Measurements from ENCODE around the gene BTBD2.

The BTBD2 gene

DNA sequence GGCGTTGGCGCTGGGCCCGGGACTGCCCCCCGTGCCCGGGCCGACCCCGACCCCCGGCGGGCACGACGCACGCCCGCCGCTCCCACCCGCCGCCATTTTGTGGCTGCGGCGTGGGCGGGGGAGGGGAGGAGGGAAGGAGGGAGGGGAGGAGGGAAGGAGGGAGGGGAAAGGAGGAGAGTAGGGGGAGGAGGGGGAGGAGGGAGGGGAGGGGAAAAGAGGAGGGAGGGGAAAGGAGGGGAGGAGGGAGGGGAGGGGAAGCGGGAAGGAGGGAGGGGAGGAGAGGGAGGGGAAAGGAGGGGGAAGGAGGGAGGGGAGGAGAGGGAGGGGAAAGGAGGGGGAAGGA is at the start of gene BTBD2:
Gene BTBD2, minus strand, starts transcription at position 107 of the 343 bp plus-strand sequence. Its CDS starts 11 bp downstream, at position 96.
- peak; percentile 40 to 68 for DNase-seq

DNA sequence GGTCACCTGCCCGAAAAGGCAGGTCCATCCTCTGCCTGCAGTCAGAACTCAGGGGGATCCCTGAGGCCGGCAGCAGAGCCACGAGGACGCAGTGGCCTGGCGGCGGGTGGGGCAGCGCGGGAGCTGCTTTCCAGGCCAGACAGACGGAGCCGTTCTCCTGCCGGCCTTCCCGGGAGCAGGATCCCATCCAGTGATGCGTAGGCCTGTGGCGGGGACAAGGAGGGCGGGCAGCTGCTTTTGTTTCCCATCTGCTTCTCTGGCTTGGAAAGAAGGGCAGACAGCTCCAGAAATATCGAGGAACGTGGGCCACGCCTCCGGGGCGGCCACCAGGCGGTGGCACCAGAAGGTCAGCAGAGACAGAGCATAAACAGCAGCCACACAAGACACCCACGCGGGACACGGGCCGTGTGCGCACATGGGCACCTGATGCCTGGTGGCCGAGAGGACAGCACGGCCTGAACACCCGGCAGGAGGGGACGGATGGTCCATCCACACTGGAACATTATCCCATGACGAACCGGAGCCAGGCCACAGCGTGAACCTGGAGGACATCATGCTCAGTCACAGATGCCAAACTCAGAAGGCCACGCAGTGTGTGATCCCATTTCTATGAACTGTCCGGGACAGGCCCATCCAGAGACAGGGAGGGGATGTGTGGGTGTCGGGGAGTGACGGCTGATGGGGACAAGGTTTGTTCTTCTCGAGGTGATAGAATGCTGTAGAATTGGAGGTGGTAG is 49.4 kb upstream of the BTBD2 start:
- no peak for DNase-seq

DNA sequence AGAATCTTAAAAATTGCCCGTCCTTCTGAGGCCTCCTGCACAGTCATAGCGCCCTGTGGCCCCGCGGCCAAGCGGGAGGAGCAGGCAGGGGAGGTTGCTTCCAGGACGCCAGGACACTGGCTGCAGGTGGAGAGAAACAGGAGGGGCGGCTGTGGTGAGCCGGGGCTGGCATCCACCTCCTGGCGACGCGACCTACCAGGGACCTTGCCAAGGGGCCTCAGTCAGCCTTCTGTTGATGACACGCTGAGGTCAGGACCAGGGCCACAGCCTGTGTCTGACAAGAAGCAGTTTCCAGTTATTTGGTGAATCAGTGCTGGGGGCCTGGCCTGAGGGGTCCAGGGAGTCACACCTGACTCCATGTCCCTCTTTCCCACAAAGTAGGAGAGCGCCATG is 48.9 kb upstream of the BTBD2 start:
- DNase-seq: no peak

DNA sequence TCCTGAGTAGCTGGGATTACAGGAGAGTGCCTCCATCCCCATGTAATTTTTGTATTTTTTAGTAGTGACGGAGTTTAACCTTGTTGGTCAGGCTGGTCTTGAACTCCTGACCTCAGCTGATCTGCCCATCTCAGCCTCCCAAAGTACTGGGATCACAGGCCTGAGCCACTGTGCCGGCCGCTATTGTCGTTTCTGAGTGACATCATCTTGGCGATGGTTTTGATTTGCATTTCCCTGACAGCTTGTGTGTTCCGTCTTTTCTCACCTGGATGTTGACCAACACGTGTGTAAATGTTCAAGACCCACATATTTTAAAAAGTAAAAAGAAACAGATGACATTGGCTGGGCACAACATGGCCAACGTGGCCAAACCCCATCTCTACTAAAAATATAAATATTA is 48.3 kb upstream of the BTBD2 start:
- no peak for DNase-seq

DNA sequence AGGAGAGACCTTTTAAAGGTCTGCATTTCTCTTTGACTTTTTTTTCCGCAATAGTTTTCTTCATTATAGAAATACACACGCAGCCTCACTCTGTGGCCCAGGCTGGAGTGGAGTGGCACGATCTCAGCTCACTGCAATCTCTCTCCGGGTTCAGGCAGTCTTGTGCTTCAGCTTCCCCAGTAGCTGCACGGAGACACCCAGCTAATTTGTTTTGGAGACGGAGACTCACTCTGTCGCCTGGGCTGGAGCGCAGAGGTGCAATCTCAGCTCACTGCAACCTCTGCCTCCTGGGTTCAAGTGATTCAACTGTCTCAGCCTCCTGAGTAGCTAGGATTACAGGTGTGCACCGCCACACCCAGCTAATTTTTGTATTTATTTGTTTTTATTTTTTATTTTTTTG is 47.3 kb upstream of the BTBD2 start:
- DNase-seq: no peak

DNA sequence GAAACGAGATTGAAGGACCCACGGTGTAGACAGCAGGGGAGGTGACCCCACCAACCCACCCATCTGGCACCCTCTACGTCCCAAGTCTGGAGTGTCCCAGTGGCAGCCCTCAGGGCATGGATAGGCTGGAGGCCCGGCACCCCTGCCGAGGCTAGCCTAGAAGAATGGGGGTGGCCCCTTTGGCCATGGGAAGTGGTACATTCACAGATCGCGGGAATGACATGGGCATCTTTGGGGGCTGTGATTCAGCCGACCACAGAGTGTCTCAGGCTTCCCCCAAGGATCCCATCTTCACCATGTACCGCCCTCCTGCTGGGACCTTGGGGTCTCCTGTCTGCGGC is 46.8 kb upstream of the BTBD2 start:
- no peak for DNase-seq

DNA sequence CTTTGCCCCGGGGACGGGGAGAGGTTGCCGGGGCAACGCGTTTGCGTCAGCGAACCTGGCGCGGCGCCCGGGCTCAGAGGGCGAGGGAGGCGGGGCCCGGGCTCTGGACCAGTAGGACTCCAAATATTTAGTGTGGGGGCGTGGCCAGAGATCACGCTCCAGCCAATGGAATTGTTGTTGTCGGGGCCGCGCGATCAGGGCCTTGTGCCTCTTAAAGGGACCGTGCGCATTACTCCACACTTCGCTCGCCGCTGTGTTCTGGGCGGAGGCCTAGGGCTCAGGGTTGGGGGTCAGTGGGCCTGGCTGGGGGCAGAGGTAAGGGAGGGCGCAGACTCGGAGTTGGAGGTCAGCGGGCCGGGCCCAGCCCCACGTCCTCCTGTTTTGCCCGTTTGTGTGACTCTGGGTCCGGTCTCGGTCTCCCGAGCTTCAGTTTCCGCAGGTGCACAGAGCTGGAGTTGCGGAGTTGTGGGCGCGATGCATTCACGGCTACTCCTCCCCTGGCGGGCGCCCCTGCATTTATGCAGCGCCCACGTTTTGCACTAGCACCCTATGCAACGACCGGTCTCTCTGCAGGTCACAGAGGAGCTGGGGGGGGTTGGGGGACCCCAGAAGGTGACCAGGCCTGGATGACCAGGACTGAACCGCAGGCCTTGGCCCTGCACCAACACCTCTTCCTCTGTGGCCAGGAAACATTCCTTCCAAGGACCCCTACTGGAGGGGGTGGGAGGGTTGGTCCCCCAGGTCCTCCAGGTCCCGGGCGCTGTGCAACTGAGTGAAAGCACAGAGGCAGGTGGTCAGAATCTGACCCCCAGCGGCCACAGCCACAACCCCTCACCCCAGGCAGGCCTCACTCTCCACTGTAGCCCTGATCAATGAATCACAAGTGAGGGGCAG is 46.2 kb upstream of the BTBD2 start:
- peak; percentile 99 for DNase-seq

DNA sequence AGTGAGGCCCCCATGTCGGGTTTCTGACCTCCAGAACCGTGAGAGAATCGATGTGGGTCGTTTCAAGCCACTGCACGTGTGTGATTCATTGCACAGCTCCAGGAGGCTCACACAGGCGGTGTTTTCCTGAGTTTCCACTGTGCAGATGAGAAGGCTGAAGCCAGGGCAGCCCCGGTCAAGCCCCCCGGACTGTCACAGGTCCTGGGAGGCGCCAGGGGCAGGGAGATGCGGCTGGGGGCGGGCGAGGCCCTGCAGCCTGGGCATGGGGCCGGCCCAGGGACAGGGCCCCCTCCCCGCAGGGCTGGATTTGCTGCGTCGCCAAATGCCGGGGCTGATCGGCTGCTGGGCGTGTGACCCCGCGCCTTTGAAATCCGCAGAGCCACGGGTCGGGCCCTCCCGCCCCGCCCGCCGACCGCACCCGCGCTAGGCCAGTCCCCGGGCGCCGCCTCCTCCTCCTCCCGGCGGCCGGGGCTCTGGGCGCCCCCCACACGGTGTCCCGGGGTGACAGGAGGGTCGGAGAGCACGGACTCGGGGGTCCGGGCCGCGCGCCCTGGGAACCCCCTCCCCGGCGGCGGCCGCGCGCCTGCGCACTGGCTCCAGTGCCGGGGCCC is 45.5 kb upstream of the BTBD2 start:
- DNase-seq: no peak

DNA sequence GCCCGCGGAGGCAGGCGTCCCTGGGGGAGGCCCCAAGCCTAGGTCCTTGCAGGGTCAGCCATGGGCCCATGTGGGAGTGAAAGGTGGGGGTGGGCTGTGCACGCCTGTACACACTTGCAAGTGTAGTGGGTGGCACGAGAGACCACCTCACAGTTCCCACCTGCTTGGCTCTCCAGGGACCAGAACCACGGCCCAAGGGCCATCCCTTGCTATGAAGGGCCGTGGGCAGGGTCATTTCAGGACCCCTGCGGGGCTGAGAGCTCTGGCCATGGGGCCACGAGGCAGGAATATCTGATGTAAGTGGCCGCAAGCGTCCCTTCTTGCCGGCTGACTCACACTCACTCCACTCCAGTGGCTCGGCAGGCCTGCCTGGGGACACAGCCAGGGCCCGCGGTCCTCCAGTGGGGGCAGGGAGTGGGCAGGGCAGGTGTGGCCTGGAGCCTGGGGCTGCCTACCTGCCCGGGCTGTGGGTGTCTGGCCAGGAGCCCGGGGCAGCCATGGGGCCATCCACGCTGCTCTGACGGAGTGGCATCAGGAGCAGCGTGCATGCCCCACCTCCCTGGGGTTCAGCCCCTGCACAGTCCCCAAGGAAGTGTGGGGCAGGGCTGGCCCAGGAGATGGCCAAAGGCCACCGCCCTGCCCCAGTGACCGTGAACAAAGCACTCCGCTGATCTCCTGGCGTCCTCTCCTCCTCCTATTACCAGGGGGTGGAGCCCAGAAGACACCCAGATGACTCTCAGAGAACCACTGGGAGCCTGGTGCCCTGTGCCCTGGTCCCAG is 44.1 kb upstream of the BTBD2 start:
- no peak for DNase-seq

DNA sequence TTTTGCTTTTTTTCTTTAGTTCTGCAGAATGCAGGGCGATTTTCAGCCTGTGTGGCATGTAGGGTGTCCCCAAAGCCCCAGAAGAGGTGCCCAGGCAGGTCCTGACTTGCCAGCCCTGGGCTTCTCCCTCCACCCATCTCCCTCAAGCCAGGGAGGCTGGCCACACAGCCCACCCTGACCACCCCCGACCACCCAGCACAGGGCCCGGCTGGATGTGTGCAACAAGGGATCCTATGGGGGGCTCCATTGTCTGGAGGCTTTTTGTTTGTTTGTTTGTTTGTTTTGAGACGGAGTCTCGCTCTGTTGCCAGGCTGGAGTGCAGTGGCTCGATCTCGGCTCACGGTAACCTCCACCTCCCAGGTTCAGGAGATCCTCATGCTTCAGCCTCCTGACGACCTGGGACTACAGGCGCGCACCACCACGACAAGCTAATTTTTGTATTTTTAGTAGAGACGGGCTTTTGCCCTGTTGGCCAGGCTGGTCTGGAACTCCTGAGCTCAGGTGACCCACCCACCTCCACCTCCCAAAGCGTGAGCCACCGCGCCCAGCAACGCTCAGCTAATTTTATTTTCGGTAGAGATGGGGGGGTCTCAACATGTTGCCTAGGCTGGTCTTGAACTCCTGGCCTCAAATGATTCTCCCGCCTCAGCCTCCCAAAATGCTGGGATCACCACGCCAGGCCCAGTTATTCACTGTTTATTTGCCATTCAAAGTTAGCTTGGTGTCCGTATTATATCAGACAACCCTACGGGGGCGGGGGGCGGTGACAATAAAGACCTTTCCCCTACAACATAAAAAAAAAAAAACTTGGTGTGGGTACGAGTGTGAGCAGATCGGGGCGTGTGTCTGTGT is 43.3 kb upstream of the BTBD2 start:
- DNase-seq: no peak

DNA sequence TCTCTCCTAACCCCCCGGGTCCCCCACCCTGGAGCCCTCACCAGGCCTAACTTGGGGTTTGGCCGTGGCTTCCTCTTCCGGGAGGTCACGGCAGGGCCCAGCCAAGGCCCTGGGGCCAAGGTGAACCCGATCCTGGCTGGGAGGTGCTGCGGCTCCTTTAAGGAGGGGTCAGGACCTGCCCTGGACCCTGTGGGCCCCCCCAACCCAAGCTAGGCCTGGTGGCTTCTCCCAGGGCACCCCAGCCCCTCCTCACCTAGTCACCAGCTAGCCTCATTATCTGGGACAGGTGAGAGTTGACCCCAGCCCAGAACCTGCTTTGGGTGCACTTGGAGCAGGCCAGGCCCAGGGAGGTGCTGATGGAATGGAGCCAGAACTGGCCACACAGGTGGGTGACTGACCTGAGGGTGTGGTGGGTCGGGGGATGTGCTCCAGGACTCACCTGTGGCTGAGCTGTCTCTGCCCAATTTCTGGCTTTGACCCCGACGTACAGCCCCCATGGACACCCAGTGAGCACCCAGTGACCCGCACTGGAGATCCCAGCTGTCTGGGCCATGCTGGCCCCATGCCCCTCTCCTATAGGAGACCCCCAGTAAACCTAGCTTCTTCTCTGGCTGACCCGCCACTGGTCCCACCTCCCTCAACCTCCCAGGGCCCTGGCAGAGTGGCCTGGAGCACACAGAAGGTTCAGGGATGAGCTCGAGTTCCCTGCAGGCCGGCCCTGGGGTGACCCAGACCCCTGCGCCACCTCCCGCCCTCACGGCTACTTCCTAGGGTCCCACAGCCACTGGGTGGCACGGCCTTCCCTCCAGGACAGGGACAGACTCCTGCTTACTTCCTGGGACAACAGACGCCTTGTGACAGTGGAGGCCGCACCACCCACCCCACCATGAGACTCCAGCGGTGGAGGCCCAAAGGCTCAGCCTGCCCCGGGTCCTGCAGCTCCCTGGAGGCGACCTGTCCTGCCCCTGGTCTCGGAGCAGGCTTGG is 42.3 kb upstream of the BTBD2 start:
- no peak for DNase-seq

DNA sequence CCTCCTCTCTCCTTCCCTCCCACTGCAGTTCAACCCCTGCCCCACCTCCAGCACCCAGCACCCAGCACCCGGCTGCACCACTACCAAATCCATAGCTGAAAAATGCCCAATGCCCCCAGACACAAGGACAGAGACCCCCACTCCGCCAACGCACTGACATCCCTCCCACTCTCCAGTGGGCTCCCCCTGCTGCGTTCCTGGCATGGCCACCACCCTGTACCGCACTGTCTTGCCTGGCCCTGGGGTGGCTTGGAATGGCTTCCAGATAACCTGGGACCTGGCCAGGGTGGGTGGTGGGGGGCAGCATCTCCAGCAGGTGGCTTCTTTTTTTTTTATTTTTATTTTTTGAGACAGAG is 41.3 kb upstream of the BTBD2 start:
- DNase-seq: no peak

DNA sequence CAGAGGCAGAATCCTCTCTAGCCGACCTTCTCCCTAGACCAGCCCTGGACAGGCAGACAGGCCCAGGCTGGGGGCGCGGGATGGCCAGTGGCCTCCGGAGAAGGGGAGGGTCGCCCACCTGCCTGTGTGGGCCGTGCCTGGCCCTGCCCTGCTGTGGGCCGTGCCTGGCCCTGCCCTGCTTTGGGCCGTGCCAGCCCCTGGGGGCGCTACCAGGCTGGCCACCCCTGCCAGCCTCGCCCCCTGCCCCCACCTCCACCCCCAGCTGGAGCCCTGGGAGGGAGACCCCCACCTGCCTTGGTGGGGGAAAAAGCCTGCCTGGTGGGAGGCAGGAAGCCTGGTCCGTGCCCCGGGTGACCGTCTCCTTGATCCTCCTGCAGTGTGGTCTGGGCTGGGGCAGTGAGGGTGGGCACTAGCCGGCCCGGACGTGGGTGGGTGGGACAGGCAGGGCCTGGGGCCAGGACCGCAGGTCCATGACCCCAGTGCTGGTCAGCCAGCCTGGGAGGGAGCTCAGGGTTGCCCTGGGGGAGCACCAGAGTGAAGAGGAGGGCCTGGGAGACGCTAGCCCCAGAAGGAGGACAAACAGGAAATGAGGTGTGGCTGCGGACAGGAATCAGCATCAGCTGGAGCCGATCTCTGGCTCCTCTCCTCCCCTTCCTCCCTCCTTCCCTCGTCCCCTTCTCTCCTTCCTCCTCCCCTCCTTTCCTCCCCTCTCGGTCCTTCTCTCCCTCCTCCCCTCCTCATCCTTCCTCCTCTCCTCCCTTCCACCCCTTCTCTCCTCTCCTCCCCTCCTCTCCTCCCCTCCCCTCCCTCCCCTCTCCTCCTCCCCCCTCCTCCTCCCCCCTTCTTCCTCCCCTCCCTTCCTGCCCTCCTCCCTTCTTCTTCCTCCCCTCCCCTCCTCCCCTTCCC is 40.7 kb upstream of the BTBD2 start:
- peak in 1 of 2 donors; percentile 54 for DNase-seq

DNA sequence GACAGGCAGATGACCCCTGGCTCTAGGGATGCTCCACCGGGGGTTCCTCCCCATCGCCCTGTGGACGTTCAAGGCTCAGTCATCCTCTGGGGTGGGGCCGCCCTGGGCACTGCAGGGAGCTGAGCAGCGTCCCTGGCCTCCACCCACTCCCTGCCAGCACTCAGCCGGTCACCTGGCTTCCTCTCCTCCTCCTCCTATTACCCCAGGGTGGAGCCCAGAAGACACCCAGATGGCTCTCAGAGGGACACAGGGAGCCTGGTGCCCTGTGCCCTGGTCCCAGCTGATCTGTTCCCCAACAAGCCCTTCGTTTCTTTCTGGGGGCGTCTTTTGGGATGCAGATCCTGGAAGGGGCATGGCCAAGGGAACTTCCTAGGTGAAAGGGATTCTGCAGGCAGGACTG is 39.2 kb upstream of the BTBD2 start:
- DNase-seq: no peak

DNA sequence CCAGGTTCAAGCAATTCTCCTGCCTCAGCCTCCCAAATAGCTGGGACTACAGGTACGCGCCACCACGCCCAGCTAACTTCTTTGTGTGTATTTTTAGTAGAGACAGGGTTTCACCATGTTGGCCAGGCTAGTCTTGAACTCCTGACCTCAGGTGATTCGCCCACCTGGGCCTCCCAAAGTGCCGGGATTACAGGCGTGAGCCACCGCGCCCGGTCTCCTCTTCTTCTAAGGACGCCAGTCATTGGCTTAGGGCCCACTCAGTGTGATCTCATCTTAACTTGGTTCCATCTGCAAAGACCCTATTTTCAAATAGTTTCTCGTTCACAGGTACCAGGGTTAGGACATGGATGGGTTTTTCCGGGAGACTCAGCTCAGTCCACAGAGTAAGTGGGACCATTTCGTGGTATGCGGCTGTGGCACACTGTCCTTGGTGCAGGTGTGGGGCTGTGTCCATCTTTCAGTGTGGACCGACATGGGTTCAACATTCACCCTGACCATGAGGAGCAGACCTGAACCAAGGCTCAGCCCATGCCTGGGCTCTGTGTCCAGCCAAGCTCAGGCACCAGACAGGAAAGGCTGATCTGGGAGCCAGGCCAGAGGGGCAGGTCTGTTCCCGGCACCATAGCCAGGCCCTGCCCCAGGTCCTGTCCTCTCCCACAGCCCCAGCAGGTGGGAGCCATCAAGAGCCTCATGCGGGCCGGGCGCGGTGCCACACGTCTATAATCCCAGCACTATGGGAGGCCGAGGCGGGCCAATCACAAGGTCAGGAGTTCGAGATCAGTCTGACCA is 38.3 kb upstream of the BTBD2 start:
- DNase-seq: no peak

DNA sequence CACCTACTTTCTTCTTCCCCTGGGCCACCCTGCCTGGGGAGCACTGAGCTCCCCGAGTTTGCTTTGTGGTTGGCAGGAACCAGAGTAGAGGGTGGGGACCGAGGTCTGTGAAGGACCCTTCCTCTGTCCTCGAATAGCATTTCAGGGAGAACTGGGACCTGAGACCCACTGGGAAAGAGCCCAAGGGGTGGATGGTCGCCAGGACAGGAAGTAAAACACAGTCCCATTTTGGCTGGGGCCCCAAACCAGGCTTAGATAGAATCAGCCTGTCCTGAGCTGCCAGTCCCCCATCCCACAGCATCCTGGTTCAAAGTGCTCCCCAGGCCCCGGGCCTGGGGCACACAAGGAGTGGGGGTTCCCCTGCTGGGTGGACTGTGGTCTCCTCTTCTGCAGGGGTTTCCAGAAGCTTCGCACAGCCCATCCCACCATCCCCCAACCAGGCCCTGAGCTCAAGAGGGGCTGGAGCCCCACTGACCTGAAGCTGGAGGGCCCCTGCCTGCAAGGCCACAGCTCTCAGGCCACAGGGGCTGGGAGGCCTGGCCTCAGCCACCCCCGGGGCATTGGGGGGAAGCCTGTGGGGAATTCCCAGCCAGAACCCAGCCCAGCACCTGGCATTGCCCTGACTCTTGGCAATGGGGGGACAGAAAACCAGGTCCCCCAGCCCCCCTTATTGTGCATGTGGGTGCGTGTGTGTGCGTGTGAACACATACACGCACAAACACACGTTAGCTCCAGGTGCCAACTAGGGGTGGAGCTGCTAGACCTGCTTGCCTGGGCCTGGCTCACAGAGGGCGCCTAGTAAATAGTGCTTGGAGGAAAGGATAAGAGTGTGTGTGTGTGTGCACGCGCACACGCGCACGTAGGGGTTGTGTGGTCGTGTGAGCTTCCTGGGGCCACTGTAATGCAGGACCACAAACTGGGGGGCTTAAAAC is 36.5 kb upstream of the BTBD2 start:
- peak; percentile 72 to 78 for DNase-seq

DNA sequence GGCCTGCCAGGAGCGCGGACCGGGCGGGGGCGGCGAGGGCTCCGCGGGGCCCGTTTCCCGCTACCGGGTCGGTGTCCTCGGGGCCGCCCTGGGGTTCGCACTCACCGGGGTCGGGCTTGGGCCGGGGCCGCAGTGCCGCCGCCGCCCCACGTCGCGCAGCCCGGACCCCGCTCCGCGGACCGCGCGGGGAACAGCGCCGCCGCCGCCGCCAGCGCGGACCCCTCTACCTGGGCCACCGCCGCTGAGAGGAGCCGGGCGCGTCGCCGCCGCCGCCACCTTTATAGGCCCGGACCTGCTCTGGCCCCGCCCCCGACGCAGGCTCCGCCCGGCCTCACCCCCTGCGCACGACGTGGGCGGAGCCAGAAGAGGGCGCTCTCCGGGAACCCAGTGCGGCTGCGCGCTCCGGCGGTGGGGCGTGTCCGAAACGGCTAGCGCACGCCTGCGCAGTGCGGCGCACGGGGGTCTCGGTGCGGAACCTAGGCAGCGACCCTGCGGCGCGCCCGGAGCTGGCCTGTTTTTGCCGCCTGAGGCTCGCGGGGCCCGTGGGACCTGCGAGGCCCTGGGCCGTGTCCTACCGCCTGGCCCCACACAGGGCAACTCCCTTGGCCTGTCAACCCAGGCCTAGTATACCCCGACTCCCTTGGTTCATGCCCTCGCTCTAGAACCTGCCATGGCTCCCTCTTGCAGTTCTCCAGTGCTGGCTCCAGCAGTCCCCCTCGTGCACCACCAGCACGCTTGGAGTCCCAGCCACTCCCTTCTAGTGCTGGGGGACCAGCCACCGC is 35.7 kb upstream of the BTBD2 start, which contains the start of gene MKNK2:
Gene MKNK2, minus strand, starts transcription at position 254 of the 782 bp plus-strand sequence. CDS start 393 bp downstream, outside the sequence.
- DNase-seq: peak; percentile 88 to 93
